IPS-NIHi11 (cell line): ENCODE results near the gene COLGALT1.

Experiments
- DNase-seq: peaks from one replicate; pipeline ENCODE4 v3.0.0; 2012; ENCODE audit warnings: mixed read lengths, low spot score

The COLGALT1 gene

DNA sequence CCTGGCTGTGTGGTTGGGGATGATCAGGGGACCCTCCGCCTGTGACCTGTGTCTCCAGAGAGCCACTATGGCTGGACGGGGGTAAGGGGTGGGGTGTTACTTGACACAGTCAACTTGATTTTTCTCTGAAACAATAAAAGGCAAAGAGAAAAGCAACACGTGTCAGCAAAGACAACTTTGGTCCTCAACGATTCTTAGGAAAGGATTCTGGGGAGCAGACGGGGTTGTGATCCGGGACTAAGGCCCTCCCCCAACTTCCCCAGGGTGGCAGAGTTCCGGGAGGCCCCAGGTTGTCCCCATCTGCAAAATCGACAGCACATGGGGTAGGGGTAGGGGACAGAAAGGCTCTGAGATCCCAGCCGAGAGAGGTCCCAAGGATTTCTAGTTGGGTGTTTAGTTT, 46.2 kb downstream of the COLGALT1 start:
- DNase-seq, result no peak

DNA sequence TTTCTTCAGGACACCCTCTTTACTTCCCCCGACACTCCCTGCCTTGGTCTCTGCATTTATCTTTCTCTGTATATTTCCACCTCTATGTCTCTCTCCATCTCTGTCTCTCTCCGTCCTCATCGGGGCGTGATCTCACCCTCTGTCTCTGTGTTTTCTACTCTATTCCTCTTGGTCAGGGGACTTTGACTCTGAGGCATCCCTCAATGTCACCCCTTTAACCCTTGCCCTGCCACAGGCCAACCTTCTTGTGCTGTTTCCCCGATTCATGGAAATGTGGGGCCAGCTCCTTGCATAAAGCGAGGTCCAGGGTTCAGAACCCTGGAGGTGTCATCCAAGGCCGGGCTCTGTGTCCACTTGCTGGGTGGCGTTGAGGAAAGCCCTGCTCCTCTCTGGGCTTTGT, 46.8 kb downstream of the COLGALT1 start:
- DNase-seq, result no peak

DNA sequence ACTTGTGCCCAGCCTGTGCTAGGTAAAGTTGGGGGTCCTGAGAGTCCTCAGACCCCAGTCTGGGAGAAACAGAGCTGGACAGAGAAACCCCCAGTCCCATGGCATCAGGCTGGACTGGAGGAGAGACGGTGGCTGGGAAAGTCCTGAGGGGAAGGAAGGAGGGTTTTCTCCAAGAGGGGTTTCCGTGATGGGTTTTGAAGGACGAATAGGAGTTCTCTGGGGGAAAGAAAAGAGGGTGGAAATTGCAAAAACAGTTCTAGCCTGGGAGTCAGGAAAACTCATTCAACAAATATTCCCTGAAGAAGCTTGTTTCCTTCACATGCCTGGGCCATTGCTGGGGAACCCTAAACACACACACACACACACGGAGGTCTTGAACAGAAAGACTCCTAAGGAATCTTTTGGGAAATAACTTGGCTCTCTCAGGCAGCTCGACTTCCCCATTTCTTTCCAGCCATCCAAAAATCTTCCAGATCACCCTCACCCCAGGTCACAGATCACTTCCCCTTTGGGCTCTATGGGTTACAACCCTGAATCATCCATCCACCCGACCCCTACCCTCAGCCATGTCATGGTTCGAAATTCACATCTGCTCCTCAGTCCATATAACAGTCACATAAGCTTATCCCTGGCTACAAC, 47.5 kb downstream of the COLGALT1 start:
- no peak for DNase-seq

DNA sequence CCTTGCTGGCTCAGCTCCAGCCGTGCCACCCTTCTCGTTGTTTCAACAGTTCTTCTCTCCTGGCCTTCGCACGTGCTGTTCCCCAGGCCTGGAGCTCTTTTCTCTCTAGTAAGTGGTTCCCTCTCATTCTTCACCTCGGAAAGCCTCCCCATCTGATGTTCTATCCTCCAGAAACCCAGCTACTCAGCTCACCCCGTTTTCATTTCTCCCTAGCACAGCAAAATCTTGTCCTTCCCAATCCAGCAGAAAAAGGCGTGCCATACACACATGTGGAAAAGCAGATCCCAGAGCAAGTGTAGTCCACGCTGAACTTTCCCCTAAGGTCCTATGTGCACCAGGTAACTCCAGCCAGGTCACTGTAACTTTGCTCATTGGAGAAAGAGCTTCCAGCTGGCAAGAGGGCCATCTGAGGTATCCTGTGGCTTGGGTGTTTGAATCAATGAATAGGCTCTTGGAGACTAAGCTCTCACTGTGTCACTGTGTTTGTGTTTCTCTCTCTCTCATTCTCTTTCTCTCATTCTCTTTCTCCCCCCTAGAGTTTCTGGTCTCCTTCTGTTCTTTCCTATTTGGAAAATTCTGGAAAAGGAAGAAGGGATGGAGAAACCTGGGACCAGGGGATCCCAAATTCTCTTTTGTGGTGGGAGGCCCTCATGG, 49.0 kb downstream of the COLGALT1 start:
- no peak for DNase-seq

DNA sequence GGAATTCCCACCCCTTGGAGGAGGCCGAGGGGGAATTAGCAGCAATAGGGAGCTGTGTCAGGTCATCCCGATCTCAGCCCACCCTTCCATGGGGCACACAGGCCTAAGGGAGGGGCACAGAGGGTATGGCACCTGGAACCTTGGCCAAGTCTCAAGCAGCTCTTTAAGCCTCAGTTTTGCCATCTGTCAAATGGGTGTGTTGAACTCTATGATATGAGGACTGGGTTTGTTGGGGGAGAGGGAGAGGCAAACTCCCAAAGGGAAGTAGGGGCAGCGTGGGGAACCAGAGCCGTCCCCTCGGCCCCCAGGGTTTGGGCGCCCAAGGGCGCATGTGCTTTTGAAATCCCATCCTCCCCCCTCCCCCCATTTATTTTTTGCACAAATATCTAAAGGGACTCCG, 49.7 kb downstream of the COLGALT1 start:
- no peak for DNase-seq

DNA sequence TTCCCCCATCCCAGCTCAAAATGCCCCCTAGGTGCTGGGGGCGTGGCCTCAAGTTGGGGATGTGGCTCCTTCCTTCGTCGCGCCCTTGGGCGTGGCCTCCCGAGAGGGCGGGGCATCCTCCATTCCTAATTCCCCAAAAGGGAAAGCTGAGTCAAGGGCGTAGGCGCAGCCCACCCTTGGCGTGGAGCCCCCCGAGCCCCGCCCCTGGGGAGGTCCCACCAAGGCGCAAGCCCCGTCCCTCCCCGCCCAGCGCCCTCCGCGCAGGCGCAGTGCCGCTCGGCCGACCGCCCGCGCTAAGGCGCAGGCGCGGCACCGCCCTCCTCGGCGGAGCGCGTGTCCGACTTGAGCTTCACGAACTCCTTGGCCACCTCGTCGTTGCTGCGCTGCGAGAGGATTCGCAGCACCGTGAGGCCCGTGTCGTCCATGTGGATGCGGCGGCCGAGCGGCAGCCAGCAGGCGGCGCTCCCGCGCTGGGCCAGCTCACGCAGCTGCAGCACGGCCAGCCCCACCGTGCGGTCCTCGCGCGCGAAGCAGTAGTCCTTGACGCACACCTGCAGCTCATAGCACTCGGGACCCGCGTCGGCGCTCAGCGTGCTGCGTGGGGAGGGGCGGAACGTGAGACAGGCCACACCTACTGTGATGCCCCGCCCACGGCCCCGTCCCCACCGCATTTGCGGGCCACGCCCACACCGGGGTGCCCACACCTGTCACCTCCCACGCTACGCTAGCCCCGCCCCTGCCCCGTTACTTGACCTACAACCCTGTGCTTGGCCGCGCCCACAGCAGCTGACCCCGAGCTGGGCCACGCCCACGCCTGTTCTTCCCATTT, 50.5 kb downstream of the COLGALT1 start:
- DNase-seq, result peak; percentile 94

DNA sequence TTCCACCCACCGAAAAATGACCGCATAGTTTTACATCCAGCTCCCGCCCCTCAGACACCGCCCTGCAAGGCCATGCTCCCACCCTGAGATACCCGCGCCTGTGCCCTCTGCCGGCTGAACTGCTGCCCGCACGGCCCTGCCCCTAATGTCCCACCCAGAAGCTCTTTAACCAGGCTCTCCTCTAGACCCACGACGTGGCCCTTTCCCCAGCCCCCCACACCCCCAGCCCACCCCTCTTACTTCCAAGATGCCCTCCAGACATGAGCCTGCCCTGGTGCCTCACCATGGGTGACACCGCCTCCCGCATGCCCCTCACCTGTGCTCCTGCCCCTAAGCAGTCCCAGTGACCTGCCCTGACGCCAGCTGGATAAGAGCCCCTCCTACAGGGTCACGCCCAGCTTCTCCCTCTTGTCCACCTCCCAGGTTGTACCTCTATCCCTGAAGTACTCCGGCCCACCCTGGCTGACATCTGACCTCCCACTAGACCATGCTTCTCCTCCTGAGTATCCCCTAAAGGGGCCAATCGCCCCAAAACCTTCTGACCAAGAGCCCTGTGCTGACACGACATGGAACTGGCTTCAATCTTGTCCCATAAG, 51.2 kb downstream of the COLGALT1 start:
- no peak for DNase-seq

DNA sequence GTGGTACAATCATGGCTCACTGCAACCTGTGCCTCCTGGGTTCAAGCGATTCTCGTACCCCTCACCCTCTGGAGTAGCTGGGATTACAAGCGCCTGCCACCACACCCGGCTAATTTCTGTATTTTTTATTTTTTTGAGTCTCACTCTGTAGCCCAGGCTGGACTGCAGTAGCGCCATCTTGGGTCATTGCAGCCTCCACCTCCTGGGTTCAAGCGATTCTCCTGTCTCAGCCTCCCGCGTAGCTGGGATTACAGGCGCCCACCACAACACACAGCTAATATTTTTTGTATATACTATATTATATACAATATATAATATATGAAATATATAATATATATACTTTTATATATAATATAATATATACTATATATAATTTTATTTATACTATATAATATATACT, 52.5 kb downstream of the COLGALT1 start:
- no peak for DNase-seq

DNA sequence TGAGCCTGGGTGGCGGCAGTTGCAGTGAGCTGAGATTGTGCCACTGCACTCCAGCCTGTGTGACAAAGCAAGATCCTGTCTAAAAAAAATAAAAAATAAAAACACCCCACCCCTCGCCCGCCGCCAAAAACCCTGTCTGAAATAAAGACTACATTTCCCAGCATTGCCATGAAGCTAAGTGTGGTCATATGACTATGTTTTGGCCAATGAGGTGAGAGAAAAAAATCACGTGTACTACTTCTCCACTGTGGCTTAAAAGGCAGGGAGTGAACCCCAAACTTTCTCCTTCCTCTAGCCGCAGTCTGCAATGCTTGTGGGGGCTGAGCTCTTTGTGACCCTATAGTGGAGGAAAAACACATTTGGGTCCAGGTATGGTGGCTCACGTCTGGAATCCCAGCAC, 54.9 kb downstream of the COLGALT1 start:
- peak; percentile 72 for DNase-seq

DNA sequence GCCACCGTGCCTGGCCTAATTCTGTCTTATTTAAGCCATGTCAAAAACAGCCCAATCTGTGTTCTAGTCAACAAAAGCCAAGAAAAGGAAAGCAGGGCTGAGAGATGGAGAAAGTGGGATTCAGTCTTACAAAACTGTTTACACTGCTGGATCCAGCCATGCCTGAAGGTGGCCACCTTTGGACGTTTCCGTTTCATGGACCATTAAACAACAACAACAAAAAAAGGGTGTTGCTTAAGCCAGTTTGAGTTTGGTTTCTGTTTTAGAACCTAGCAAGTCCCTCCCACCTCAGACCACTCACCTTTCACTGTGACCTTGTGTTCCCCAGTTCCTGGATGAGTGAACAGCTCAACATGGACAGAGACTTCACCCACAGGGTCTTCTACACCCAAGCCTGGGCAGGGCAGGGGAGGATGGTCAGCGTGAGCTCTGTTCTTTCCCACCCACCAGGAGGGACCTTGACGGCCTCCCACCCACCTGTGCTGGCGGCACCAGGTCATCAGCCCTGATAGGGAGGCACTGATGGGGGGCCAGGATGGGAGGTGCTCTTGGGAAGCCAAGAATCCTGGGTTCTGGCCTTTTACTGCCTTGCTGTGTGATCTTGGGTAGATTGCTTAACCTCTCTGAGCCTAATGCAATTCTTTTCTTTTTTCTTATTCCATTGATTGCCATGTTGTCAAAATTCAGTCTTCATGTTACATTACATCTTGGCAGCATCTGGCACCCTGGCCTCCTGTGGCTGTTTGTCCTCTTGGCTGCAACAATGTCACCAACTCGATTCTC, 56.2 kb downstream of the COLGALT1 start:
- no peak for DNase-seq

DNA sequence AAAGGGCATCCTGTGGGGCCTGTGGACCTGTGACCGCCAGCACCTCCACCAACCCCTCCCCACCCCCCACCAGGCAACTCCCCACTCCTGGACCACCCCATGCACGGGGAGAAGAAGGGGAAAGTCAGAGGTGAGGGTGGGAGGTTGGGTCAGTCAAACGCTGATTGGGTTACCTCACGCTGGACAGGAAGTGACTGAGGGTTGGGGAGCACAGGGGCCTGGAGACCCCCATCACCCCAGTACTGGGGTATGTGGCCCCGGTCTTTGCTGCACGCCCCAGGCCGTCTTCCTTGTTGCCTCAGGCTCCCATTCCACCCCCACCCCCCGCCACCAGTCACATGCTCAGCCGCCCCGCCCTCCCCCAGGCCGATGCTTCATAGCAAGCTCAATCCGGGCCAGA, 59.0 kb downstream of the COLGALT1 start:
- DNase-seq, result no peak

DNA sequence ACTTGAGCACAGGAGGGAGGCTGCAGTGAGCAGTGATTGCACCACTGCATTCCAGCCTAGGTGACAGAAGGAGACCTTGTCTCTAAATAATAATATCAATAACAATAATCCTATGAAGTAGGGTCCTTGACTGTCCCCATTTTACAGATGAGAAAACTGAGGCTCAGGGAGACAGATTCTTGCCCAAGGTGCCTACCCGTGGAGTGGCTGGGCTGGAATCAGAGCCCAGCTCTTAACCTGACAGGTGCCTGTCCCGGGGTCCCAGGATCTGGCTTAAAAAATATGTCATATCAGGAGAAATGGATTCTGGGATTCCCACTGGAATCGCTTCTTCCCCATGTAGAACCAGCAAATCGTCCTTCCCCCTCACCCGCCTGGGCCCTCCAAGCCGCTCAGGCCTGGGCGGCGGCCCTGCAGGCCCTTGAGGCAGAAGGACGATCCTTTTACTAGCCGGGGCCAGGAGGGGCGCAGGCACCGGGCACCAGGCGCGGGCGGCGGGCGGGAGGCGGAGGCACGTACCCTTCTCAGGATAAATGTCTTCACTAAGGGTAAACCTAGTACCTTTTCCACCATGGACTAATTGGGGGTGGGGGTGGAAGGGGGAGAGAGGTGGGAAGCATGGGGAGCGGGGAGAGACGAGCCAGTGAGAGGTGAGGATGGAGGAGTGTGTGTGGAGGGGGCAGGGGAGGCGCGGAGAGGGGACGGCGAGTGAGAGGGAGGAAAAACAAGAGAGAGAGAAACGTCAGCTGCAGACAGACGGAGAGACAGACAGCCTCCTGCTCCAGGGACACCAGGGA, 60.6 kb downstream of the COLGALT1 start:
- DNase-seq, result peak; percentile 62

DNA sequence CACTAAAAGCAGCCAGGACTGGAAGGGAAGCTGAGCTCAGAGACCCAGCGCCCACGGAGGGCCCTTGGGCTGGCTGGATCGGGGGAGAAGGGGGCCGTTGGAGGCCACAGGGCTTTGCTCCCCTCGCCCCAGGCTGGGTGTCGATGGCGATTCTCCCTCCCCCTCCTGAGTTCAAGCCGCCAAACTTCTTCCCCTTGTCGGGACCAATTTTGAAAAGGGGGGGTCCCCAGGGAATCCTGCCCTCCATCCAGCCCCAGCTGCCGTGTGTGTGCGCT, 61.2 kb downstream of the COLGALT1 start:
- DNase-seq, result no peak

DNA sequence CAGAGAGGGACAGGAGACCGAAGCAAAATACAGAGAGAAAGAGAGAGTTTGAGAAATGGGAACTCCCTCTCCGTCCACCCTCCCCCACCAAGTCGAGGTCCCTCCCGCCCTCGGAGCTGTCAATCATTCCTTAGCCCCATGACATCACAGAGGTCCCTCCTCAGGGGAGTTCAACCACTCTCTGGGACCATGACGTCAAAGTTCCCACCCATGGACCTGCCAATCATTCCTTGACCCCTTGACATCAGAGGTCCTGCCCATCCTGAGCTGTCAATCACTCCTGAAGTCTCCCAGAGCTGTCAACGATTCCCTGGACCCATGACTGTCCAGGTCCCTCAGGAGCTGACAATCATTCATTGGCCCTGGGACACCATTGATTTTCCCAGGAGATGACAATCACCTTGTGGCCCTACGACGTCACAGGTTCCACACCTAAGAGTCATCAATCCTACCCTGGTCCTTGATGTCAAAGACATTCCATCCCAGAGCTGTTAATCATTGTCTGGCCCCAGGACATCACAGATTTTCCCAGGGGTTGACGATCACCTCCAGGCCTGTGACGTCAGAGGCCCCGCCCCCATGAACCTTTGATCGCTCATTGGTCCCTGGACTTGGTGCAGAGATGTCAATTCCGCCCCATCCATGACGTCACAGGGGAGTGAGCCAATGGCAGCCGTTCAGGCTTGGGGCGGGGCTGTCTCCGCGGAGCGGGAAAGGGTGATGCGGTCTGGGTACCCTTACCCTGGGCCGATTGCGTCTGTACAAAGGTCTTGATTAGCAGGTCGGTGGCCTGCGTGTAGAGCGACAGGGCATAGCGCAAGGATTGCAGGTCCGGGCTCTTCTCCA, 61.7 kb downstream of the COLGALT1 start:
- peak; percentile 82 for DNase-seq

DNA sequence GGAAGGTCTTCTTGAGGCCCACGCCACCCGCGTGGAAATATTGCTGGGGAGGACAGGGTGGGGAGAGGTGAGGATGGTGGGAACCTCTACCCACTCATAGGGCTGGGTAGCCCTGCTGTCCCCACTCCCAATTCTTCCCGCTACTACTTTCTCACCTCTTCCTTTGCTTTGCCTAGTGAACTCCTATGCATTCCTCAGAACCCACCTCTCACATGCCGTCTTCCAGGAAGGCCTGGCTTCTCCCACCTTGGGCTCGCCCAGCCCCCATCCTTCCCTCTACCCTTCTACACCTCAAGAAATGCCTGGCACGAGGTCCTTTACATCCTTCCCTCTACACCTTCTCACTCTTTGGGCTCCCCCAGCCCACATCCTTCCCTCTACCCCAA, 62.4 kb downstream of the COLGALT1 start:
- DNase-seq, result no peak

DNA sequence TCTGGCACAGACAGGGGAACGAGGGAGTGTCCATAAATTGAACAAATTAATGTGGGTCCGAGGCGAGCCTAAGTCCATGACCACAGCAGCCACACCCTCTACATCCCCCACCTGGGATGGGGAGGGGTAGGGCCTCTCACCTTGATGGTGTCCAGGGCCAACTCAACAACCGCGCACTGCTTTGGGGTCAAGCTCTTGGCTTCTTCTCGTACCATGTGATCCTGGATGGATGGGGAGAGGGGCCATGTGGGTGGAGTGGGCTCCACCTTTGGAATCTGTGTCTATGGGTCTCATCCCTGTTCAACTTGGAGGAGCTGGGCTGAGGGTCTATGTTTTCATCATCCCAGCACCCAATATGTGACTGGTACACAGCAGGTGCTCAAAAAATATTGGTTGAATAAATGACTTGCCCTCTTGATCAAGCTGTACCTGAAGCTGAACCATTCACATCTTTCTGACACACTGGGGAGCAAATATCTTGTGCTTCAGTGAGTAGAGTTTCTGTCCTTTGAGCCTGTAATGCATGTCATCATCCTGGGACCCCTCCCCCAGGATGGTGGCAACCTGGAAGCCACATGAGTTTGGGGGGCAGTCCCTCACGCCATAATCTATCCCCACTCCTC, 62.9 kb downstream of the COLGALT1 start:
- DNase-seq, result no peak

DNA sequence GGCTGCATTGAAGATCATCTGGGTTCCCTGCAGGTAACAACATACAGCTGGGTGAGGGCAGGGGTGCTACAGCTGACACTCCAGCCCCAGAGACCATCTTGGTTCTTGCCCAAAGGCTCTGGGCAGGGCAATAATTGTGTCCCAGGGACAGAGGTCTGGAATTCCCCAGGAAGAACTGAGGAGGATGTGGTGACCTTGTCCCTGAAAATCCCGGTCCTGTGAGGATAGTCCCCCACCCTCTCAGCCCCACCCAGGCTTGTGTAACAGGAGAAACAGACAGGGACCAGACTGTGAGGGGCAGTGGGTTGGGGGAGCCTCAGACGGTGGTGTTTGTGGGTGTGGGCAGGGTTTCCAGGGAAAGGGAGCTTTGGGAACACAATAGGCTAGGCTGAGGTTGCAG, 63.5 kb downstream of the COLGALT1 start:
- DNase-seq, result no peak

DNA sequence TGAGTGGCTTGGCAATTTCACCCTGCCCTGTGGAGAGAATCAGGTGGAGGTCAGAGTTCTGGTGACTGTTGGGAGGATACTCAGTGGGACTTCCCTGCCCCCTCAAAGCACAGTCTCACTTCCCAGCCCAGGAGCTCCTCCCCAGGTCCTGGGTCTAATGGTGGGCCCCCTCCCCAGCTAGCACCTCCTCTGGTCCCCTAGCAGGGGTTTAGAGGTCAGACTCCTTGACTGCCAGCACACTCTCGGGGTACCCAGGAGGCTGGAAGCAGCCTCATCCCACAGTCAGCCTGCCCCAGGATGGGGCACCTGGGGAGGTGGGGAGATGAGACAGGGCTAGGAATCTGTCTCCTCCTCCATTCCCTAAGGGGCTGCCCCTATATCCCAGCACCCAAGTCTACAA, 65.2 kb downstream of the COLGALT1 start:
- no peak for DNase-seq

DNA sequence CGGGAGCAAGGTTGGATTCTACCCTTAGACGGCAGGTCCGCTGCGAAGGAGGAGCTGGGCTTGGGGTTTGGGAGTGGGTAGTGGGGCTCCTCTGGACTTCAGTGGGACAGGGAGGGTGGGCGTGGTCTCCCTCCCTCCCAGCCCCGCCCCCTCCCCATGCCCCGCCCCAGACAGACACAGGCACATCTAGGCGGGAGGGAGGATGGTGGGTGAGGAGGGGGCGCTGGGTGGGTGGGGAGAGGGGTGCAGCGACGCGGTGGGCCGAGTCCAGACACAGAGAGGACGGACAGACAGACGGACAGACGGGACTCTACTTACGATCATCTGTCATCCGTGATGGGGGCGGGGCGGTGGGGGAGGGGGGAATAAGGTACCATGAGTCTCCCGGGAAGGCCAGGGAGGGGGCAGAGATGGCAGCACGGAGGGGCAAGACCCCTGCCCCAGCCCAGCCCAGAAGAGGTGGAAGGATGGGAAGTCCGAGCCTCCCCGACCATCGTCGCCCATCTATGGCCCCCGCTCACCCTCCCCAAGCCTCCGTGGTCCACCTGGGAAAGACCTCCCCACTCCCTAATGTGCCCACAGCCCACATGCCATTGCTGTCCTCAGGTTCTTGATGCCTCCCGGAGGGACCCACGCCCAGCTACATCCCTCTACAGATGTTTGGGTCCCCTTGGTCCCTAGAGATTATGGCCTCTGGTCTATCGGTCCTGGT, 67.9 kb downstream of the COLGALT1 start:
- DNase-seq, result peak; percentile 57
